NCI-H2227 treated with DMSO at 0.1 percent for 48 hours (cell line): ENCODE results near the gene ATIC.
A peak's percentile ranks its signal among the peaks of the same experiment; 100 is the strongest.

ENCODE experiments used
- DNase-seq: peaks from one replicate; lab custom pipeline; 2025; lab: John Stamatoyannopoulos, UW

The ATIC gene

DNA sequence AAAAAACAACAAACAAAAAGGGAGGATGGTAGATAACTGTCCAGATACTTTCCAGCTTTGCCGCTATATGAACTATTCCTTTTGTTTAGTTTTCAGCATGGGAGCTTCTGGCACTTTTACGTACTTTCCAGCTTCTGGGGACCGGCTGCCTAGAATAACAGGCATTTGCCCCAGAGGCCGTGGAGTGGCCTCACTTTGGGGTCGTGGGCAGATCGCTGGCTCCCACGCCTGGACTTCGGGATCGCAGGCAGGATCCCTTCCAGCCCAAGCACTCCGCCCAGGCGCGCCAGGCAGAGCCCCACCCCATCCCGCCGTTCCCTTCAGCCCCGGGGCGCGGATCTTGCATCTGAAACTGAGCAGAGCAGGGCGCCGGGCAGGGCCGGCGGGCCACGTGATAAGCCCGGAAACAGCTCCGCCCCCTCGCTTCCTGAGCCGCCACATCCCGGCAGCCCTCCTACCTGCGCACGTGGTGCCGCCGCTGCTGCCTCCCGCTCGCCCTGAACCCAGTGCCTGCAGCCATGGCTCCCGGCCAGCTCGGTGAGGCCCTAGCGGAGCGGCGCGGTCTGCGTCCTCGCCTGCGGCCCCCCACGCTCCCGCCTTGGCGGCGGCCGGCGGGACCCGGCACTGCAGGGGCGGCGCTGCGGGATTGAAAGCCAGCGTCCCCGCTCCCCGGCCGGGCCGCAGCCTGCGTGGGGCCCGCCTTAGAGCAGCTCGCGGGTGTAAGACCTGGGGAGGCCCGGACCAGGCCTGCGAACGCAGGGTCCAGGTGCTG, at the start of gene ATIC:
ATIC (plus strand) TSS at position 435 of the 772 bp plus-strand sequence; CDS start at position 519, 84 bp downstream.
- peak; percentile 97 for DNase-seq

- DNase-seq, result no peak
Measured at GRCh38 chr2:215262303-215262702, 49.6 kb upstream of the ATIC start.

- no peak for DNase-seq
Measured at GRCh38 chr2:215262741-215263362, 49.0 kb upstream of the ATIC start.

DNA sequence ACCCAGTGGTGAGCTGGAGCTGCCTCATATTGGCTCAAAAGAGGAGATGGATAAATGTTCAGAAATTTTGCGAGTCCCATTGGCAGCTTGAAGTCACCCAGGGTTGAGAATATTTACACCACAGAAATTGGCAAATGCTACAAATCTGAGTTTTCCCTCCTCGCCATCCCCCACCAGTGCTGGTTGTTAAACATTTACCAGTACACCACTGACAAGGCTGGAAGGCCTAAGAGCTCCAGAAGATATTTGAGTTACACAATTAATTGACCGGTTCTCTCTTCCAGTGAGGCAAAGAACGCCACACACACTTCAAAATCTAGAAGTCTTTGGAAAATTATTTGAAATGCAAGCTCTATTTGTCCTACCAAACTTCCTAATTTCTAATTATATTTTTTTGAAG, 47.5 kb upstream of the ATIC start:
- no peak for DNase-seq

- DNase-seq, result peak; percentile 90
Measured at GRCh38 chr2:215269397-215270117, 42.3 kb upstream of the ATIC start.

GRCh38 chr2:215270118-215270451, 41.8 kb upstream of the ATIC start:
- no peak for DNase-seq

- DNase-seq, result no peak
Measured at GRCh38 chr2:215271446-215271845, 40.4 kb upstream of the ATIC start.

DNA sequence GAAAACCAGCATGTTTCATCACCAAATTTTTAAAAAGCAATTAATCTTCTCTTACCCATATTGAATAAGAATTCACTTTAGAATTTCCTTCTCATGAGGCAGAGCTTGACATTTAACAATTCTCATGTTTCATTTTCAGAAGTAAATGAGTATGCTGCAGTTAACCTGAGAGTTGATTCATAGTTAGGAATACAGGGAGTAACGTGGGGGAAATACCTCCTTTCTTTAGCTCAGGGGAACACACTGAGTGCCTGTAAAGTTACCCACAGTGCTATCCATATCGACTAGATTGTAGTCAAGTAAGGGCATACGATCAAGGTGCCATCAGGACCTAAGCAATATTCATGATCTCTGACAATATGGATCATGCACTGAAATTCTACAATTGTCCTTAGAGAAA, 38.9 kb upstream of the ATIC start:
- no peak for DNase-seq

DNA sequence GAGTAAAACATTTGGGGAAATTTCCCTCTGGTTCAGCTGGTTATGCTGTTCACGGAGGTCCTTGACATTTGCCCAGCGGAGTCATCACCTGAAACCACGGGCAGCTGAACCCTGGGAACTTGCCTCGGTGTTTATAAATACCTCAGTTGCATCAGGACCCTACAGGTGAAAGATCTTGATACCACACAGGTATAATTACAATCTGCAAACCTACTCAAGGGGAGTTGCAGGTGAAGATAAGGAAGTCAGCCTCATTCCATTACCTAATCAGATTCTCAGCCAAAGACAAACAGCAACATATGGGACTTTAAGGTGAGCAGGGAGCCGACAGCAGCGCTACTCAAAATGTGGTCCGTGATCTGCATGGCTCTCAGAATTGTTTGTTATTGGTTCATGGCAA, 37.0 kb upstream of the ATIC start:
- no peak for DNase-seq

GRCh38 chr2:215275824-215276223, 36.0 kb upstream of the ATIC start:
- DNase-seq, result no peak

- no peak for DNase-seq
Measured at GRCh38 chr2:215277944-215278343, 33.9 kb upstream of the ATIC start.

DNA sequence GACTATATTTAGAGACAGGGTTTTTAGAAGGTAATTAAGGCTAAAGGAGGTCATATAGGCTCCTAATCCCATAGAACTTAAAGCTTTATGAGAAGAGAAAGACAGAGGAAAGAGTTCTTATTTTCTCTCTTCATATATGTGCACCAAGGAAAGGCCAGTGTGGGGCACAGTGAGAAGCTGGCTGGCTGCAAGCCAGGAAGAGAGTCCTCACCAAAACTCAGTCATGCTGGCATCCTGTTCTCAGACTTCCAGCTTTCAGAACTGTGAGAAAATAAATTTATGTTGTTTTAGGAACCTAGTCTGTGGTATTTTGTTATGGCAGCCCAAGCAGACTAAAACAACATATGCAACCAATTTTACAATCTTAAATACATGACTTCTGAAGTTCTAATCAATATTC, 31.5 kb upstream of the ATIC start:
- DNase-seq, result no peak

DNA sequence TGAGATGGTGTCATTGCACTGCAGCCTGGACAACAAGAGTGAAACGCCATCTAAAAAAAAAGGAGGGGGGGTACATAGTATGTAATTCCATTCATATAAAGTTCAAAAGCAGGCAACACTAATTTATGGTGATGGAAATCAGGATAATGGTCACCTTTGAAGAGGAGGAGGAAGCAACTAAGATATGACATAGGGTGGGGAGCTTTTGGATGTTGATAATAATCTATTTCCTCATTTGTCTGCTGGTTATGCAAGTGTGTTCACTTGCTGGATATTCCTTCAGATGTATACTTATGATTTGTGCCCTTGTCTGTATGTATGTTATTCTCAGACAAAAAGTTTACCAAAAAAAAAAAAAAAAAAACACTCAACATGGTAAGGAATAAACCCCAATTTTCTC, 28.6 kb upstream of the ATIC start:
- DNase-seq, result no peak

DNA sequence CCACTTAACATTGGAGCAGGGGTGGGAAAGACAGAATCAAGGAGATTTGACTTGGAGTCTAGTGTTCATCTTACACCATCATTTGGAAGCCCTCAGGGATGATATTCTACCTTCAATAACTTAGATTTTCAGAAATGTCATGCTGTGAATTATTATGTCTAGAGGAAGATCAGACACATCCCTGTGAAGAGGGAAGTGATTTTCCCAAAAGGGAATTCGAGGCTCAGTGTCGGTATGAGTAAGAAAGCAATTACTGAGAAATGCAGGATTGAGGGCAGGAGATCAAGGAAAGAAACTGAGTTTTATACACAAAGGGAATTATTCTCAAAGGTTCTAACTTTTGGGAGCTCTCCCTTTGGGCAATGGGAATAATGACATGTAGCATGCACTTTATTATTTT, 25.6 kb upstream of the ATIC start:
- no peak for DNase-seq

DNA sequence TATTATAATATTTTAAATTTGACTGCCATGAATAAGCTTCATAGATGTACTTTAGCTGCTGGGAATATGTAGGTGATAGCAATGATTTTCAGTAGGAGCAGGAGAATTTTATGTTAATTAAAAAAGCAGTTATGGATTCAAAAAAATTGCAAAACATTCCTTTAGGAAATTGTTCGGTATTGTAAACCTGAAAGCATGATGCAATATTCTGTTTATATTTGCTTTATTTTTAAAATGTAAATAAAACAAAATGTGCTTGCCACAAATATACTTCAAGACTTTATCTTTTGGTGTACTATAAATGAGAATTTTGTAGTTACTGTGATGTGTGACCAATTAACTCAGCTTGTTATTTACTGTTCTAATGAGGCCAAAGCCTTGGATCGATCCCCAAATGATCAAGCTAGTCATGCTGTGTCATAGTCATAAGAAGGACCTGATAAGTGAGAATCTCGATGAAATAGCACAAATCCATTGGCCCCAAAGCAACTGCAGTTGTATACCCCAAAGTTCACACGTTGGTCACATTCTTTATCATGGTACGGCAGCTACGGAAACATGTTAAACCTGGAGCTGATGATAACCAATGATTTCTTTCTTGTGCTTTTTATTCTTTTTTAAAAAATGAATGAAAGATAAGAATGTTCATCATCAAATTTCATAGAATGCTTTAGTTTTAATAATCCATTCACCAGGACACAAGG, 23.6 kb upstream of the ATIC start:
- no peak for DNase-seq

DNA sequence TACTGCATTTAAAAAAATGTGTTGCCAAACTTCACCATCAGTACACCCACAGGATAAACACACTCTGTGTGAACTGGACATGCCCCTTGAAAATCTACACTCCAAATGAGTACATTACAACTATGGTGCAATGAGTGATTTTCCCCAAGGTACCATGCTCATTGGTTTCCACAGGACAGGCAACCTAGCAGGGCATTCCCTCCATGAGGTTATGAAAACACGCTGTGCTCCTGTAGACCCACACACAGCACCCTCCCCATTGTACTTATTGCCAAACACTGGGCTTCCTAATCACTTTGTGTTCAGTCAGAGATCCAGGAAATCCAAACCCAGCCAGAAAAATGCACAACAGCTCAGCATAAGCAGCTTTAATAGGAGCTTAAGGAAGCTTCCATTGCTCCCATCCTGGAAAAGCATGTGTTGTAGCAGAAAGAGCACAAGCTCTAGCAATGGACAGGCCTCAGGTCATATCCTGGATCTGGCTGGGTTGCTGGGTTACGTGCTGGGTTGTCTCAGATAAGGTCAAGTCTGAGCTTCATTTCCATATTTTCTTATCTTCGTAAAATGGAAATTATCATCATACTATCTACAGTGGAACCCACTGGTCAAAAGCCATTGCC, 20.8 kb upstream of the ATIC start:
- DNase-seq, result no peak

DNA sequence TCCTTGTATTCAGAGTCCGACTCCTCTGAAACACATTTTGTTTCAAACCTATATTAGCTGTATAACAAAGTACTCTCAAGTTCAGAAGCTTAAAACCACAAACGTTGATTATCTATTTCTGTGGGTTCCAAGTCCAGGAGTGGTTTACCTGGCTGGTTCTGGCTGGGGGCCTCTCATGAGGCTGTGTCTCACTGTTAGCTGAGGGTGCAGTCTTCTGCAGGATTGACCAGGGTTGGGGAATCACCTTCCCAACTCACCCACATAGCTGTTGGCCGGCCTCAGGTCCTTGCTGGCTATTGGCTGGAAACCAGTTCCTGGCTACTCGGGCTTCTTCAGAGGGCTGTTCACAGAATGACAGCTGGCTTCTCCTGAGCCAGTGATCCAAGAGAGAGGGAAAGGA, 18.0 kb upstream of the ATIC start:
- DNase-seq, result no peak

DNA sequence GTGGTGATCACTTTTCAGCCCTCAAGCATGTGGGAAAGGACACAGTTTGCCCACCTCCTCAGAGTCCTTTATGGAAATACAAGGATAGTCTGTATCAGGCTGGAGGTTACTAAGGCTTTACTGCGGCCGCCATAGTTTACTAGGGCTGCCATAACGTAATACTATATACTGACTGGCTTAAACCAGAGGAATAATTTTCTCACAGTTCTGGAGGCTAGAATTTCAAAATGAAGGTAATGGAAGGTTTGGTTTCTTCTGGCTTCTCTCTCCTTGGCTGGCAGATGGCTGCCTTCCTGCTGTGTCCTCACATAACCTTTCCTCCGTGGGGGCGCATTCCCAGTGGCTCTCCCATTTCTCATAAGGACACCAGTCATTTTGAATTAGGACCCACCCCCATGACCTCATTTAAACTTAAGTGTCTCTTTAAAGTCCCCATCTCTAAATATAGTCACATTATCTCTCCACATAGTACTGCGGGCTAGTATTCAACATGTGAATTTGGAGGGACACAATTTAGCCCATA, 12.5 kb upstream of the ATIC start:
- peak; percentile 97 for DNase-seq

DNA sequence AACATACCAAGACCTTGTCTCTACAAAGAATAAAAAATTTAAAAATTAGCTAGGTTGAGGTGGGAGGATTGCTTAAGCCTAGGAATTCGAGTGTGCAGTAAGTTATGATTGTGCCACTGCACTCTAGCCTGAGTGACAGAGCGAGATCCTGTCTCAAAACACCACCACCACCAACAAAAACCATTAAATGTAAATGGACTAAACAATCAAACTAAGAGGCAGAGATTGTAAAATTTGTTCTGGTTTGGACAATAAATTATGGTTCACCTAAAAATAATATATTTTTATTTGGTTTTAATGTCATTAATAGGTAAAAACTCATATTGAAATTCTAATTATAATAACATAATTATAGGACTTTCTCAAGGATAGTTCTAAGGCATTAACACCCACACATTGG, 9.9 kb upstream of the ATIC start:
- no peak for DNase-seq

GRCh38 chr2:215311259-215311624, 617 bp upstream of the ATIC start:
- DNase-seq, result peak; percentile 66

GRCh38 chr2:215313255-215313613, 1.4 kb downstream of the ATIC start:
- no peak for DNase-seq

DNA sequence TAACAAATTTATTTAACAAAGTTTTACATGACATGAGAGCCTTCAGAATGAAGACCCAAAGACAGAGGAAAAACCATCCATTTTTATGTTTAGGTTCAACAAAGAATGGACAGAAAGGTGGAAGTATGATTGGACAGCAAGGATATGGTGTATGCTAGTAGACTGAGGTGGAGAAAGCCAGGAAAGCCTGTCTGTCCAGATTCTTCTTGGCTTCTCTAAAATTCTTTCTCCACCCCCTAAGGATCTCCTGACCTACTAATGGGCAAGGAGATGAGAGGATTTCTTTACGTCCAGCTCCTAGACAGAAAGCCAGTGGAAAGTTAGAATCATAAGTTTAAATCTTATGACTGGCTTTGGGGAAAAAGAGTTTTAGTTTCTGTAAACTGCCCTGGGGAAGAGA, 3.0 kb downstream of the ATIC start:
- no peak for DNase-seq
